GM21367 (cell line): ENCODE measurements around the gene ROCK2.
A peak's percentile ranks its signal among the peaks of the same experiment; 100 is the strongest.

Source experiments
- ATAC-seq: cut with Tn5 transposase; IDR thresholded peaks from one replicate; pipeline ENCODE4 v1.9.1; 2021; ENCODE audit not compliant: unreplicated experiment

Gene ROCK2

GRCh38 chr2:11344342-11344955 is at the start of gene ROCK2:
TSS of gene ROCK2 (minus strand) at chr2:11344636. CDS start at chr2:11344136, 500 bp downstream.
- peak; percentile 47 for ATAC-seq

GRCh38 chr2:11393711-11394236 is 49.3 kb upstream of the ROCK2 start:
- ATAC-seq, result no peak

GRCh38 chr2:11391942-11392266 is 47.5 kb upstream of the ROCK2 start:
- ATAC-seq, result no peak

GRCh38 chr2:11390399-11390658 is 45.9 kb upstream of the ROCK2 start:
- no peak for ATAC-seq

- no peak for ATAC-seq
Measured at GRCh38 chr2:11389551-11390398, 45.3 kb upstream of the ROCK2 start.

GRCh38 chr2:11389052-11389420 is 44.6 kb upstream of the ROCK2 start:
- ATAC-seq, result no peak

- ATAC-seq, result no peak
Measured at GRCh38 chr2:11388262-11389051, 44.0 kb upstream of the ROCK2 start.

GRCh38 chr2:11387843-11388242 is 43.4 kb upstream of the ROCK2 start:
- ATAC-seq, result no peak

- ATAC-seq, result no peak
Measured at GRCh38 chr2:11387100-11387390, 42.6 kb upstream of the ROCK2 start.

GRCh38 chr2:11385847-11386246 is 41.4 kb upstream of the ROCK2 start:
- no peak for ATAC-seq

- ATAC-seq, result no peak
Measured at GRCh38 chr2:11385216-11385615, 40.8 kb upstream of the ROCK2 start.

GRCh38 chr2:11379558-11379957 is 35.1 kb upstream of the ROCK2 start:
- ATAC-seq, result no peak

- ATAC-seq, result peak; percentile 81
Measured at GRCh38 chr2:11377928-11378545, 33.6 kb upstream of the ROCK2 start.

GRCh38 chr2:11376071-11376470 is 31.6 kb upstream of the ROCK2 start:
- ATAC-seq, result no peak

GRCh38 chr2:11375689-11376027 is 31.2 kb upstream of the ROCK2 start:
- no peak for ATAC-seq

GRCh38 chr2:11375025-11375688 is 30.7 kb upstream of the ROCK2 start:
- no peak for ATAC-seq

- ATAC-seq, result no peak
Measured at GRCh38 chr2:11373096-11373495, 28.7 kb upstream of the ROCK2 start.

- ATAC-seq, result no peak
Measured at GRCh38 chr2:11371092-11371937, 26.9 kb upstream of the ROCK2 start.

GRCh38 chr2:11370377-11371091 is 26.1 kb upstream of the ROCK2 start:
- ATAC-seq, result no peak
